HEK293 (cell line): ENCODE measurements around the gene PTGDR2.

Source experiments
- CTCF ChIA-PET: fragments of 350-600 bp; formaldehyde crosslinking; extraction: SDS; loops from one replicate; lab custom pipeline; 2021; ENCODE audit warnings: antibody characterized with exemption; lab: Yijun Ruan, JAX
- POLR2A ChIA-PET: fragments of 300-600 bp; formaldehyde crosslinking; extraction: SDS; loops from one replicate; lab custom pipeline; 2020; ENCODE audit warnings: antibody characterized with exemption, inconsistent platforms; lab: Yijun Ruan, JAX
- H3K27ac ChIP-seq: fragments of 200-500 bp; sonication (Bioruptor generic); 2 replicates; pipeline ENCODE4 v1.5.1; 2014; ENCODE audit warnings: low read depth, low read length, control low read depth, inconsistent platforms; ENCODE audit errors: extremely low read depth
- H3K36me3 ChIP-seq, 2 experiments: fragments of 200-500 bp in 1 of 2; sonication (Bioruptor generic) in 1 of 2; 1 replicate in 1 of 2; 2 replicates in 1 of 2; pipeline ENCODE4 v1.5.1; 2014 to 2017; ENCODE audit warnings: inconsistent platforms in 2 of 2, low read length in 2 of 2; ENCODE audit not compliant: control insufficient read depth in 2 of 2, insufficient read depth in 1 of 2
- H3K4me1 ChIP-seq: fragments of 200-500 bp; sonication (Bioruptor generic); 2 replicates; pipeline ENCODE4 v1.5.1; 2014; ENCODE audit warnings: mild to moderate bottlenecking, low read length, inconsistent platforms; ENCODE audit not compliant: control insufficient read depth, insufficient read depth
- H3K4me3 ChIP-seq: 2 replicates; pipeline ENCODE4 v1.5.1; 2011; ENCODE audit warnings: low read depth, mild to moderate bottlenecking, control low read depth, low read length, moderate library complexity
- H3K9me3 ChIP-seq: fragments of 200-500 bp; sonication (Bioruptor generic); 2 replicates; pipeline ENCODE4 v1.5.1; 2014; ENCODE audit warnings: low read depth, low read length, inconsistent platforms; ENCODE audit not compliant: control insufficient read depth, insufficient read depth
- ZBTB17 ChIP-seq: fragments of 450-650 bp; formaldehyde crosslinking; IDR thresholded peaks from 2 replicates; pipeline ENCODE4 v1.5.1; 2016; ENCODE audit warnings: missing biosample characterization, missing genetic modification characterization
- ZFP69B ChIP-seq: fragments of 450-650 bp; formaldehyde crosslinking; IDR thresholded peaks from 2 replicates; pipeline ENCODE4 v1.5.1; 2016; ENCODE audit warnings: missing biosample characterization, missing genetic modification characterization
- ZNF654 ChIP-seq: fragments of 450-650 bp; formaldehyde crosslinking; IDR thresholded peaks from 2 replicates; pipeline ENCODE4 v1.5.1; 2016; ENCODE audit warnings: low read depth, missing biosample characterization, missing genetic modification characterization
- ZNF660 ChIP-seq: fragments of 450-650 bp; IDR thresholded peaks from 2 replicates; pipeline ENCODE4 v1.5.1; 2018; ENCODE audit warnings: missing biosample characterization, mild to moderate bottlenecking, missing genetic modification characterization
- ZSCAN16 ChIP-seq: fragments of 450-650 bp; formaldehyde crosslinking; IDR thresholded peaks from 2 replicates; pipeline ENCODE4 v1.5.1; 2016; ENCODE audit warnings: missing biosample characterization, missing genetic modification characterization
- TF ChIP-seq, protein P1 (sequence below): fragments of 450-650 bp; formaldehyde crosslinking; IDR thresholded peaks from 2 replicates; pipeline ENCODE4 v1.5.1; 2016; ENCODE audit warnings: missing biosample characterization, missing genetic modification characterization, low read depth
- TF ChIP-seq, protein P2 (sequence below): fragments of 450-650 bp; formaldehyde crosslinking; IDR thresholded peaks from 2 replicates; pipeline ENCODE4 v1.5.1; 2016; ENCODE audit warnings: missing biosample characterization, missing genetic modification characterization, borderline replicate concordance
- TF ChIP-seq, protein P3 (sequence below): fragments of 450-650 bp; formaldehyde crosslinking; IDR thresholded peaks from 2 replicates; pipeline ENCODE4 v1.5.1; 2016; ENCODE audit warnings: missing biosample characterization, missing genetic modification characterization

The PTGDR2 gene

DNA sequence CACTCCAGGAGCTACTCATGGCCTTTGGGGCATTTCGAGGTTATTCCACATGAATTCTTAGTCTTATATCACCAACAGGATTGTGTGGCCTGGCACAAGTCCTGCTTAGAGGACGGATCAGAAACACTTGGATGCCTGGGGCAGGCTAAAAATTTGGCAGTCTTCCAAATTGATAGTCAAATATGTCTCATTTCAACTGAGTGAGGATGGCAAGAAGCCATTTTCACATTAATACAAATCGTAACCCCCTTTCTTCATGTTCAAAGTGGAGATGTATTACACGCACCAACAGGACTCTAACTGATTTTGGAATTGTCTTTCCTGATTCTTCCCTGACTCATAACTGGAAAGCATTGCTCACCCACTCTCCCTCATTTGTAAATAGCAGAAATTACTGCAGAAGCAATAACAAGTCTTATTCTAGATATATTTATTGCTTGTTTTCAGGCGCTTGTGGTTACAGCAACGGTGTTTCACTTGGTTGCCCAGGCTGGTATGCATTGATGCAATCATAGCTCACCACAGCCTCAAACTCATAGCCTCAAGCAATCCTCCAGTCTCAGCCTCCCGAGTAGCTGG lies 24.2 kb downstream of the PTGDR2 start:
- POLR2A ChIA-PET: interaction anchor here (1.7 to 1.8 kb wide), 2 partner anchors 56 to 70 kb away, joined by 4 to 6 read pairs; no protein-coding TSS in a partner anchor
- H3K9me3 ChIP-seq: no peaks in the 10 kb centered on the region
- H3K36me3 ChIP-seq: no peaks in the 10 kb centered on the region
- no peak overlapping the region for H3K27ac ChIP-seq
- TF ChIP-seq ZNF660 (tag by site-specific recombination) (0 out of 2 replicates have a peak, but pooled peaks have one; percentile 17), ZSCAN16 (tag by site-specific recombination) (no peak)
- TF ChIP-seq, protein P1, sequence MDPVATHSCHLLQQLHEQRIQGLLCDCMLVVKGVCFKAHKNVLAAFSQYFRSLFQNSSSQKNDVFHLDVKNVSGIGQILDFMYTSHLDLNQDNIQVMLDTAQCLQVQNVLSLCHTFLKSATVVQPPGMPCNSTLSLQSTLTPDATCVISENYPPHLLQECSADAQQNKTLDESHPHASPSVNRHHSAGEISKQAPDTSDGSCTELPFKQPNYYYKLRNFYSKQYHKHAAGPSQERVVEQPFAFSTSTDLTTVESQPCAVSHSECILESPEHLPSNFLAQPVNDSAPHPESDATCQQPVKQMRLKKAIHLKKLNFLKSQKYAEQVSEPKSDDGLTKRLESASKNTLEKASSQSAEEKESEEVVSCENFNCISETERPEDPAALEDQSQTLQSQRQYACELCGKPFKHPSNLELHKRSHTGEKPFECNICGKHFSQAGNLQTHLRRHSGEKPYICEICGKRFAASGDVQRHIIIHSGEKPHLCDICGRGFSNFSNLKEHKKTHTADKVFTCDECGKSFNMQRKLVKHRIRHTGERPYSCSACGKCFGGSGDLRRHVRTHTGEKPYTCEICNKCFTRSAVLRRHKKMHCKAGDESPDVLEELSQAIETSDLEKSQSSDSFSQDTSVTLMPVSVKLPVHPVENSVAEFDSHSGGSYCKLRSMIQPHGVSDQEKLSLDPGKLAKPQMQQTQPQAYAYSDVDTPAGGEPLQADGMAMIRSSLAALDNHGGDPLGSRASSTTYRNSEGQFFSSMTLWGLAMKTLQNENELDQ: no peak
- TF ChIP-seq, all 188 proteins: peak for 1
- no peak overlapping the region for H3K4me3 ChIP-seq
- no peaks in the 10 kb centered on the region for H3K4me1 ChIP-seq
- CTCF ChIA-PET: interaction anchor here (0.6 to 4.3 kb wide), 56 partner anchors 9 to 1312 kb away, joined by 3 to 95 read pairs (median 4); partner anchors contain the start of genes CCDC86, MS4A8, PTGDR2 and TMEM109

DNA sequence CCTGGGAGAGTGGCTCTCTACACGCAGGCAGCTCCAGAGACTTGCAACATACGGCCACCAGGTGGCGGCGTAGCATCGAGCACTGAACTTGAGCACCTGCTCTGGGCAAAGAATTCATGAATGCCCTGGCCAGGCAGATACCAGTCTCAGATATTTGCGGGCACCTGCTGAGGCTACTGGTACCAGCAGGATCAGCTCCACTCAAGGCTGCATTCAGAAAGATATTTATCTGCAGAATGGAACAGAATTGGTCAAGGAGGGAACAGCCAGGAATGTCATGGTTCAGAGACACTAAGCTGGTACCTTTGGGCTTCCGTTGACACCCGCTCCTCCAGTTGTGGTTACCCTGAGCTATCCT lies 24.6 kb downstream of the PTGDR2 start:
- no peaks in the 10 kb centered on the region for H3K9me3 ChIP-seq
- CTCF ChIA-PET: interaction anchor here (0.5 to 4.3 kb wide), 59 partner anchors 10 to 1312 kb away, joined by 3 to 95 read pairs (median 4); partner anchors contain the start of genes CCDC86, MS4A8, PTGDR2 and TMEM109
- no peak overlapping the region for H3K4me3 ChIP-seq
- H3K36me3 ChIP-seq: no peaks in the 10 kb centered on the region
- POLR2A ChIA-PET: interaction anchor here (1.7 to 1.8 kb wide), 2 partner anchors 57 to 71 kb away, joined by 4 to 6 read pairs; no protein-coding TSS in a partner anchor
- no peak overlapping the region for H3K27ac ChIP-seq
- TF ChIP-seq, protein P2, sequence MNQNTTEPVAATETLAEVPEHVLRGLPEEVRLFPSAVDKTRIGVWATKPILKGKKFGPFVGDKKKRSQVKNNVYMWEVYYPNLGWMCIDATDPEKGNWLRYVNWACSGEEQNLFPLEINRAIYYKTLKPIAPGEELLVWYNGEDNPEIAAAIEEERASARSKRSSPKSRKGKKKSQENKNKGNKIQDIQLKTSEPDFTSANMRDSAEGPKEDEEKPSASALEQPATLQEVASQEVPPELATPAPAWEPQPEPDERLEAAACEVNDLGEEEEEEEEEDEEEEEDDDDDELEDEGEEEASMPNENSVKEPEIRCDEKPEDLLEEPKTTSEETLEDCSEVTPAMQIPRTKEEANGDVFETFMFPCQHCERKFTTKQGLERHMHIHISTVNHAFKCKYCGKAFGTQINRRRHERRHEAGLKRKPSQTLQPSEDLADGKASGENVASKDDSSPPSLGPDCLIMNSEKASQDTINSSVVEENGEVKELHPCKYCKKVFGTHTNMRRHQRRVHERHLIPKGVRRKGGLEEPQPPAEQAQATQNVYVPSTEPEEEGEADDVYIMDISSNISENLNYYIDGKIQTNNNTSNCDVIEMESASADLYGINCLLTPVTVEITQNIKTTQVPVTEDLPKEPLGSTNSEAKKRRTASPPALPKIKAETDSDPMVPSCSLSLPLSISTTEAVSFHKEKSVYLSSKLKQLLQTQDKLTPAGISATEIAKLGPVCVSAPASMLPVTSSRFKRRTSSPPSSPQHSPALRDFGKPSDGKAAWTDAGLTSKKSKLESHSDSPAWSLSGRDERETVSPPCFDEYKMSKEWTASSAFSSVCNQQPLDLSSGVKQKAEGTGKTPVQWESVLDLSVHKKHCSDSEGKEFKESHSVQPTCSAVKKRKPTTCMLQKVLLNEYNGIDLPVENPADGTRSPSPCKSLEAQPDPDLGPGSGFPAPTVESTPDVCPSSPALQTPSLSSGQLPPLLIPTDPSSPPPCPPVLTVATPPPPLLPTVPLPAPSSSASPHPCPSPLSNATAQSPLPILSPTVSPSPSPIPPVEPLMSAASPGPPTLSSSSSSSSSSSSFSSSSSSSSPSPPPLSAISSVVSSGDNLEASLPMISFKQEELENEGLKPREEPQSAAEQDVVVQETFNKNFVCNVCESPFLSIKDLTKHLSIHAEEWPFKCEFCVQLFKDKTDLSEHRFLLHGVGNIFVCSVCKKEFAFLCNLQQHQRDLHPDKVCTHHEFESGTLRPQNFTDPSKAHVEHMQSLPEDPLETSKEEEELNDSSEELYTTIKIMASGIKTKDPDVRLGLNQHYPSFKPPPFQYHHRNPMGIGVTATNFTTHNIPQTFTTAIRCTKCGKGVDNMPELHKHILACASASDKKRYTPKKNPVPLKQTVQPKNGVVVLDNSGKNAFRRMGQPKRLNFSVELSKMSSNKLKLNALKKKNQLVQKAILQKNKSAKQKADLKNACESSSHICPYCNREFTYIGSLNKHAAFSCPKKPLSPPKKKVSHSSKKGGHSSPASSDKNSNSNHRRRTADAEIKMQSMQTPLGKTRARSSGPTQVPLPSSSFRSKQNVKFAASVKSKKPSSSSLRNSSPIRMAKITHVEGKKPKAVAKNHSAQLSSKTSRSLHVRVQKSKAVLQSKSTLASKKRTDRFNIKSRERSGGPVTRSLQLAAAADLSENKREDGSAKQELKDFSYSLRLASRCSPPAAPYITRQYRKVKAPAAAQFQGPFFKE: no peak
- TF ChIP-seq, protein P3, sequence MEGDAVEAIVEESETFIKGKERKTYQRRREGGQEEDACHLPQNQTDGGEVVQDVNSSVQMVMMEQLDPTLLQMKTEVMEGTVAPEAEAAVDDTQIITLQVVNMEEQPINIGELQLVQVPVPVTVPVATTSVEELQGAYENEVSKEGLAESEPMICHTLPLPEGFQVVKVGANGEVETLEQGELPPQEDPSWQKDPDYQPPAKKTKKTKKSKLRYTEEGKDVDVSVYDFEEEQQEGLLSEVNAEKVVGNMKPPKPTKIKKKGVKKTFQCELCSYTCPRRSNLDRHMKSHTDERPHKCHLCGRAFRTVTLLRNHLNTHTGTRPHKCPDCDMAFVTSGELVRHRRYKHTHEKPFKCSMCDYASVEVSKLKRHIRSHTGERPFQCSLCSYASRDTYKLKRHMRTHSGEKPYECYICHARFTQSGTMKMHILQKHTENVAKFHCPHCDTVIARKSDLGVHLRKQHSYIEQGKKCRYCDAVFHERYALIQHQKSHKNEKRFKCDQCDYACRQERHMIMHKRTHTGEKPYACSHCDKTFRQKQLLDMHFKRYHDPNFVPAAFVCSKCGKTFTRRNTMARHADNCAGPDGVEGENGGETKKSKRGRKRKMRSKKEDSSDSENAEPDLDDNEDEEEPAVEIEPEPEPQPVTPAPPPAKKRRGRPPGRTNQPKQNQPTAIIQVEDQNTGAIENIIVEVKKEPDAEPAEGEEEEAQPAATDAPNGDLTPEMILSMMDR: peak; percentile 73; the same call in 1 of the 2 replicates
- peak; percentile 84 for TF ChIP-seq ZNF654 (tag by site-specific recombination)
- peak; percentile 54; the same call in 1 of the 2 replicates for TF ChIP-seq ZBTB17 (tag by site-specific recombination)
- H3K4me1 ChIP-seq: no peaks in the 10 kb centered on the region

DNA sequence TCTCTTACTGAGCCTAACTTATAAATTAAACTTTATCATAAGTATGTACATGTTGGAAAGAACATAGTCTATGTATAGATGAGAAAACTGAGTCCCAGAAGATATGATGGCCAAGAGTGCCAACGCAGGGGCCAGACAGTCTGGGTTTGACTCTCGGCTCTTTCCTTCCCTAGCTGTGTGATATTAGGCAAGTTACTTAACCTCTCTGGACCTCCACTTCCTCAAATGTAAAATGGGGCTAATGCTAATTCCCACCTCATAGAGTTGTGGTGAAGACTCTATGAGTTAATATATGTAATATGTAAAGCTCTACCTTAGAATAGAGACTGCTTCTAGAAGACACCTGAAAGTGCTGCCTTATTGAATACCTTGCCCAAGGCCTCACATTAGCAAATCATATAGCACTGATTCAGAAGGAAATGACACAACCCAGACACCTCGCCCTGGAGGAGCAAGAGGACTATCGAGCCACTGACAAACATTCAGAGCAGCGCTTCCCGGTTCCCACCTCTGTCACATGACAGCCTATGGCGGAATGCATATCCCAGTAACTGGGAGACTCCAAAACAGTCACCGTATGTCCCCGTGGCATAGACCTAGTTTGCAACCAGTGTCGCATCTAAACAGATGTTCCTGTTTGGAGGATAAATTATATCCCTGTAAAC lies 25.1 kb downstream of the PTGDR2 start:
- ChIA-PET POLR2A (interaction anchor here (1.7 to 1.8 kb wide), 2 partner anchors 57 to 71 kb away, joined by 4 to 6 read pairs; no protein-coding TSS in a partner anchor), CTCF (interaction anchor here (0.5 to 4.3 kb wide), 50 partner anchors 10 to 1185 kb away, joined by 3 to 95 read pairs (median 4); partner anchors contain the start of genes CCDC86, PTGDR2 and TMEM109)
- H3K27ac ChIP-seq: no peak overlapping the region
- no peaks in the 10 kb centered on the region for H3K36me3 ChIP-seq
- no peak for TF ChIP-seq ZFP69B (tag by site-specific recombination)
- peak; percentile 58; the same call in 1 of the 2 replicates for TF ChIP-seq ZBTB17 (tag by site-specific recombination)
- H3K9me3 ChIP-seq: no peaks in the 10 kb centered on the region
- H3K4me1 ChIP-seq: no peaks in the 10 kb centered on the region
- H3K4me3 ChIP-seq: no peak overlapping the region
